Forelimb muscle (tissue), 1 donor: ENCODE measurements around the gene ATP8B4. TPM values are rescaled to one million over a fixed set of nuclear protein-coding genes. Genes with fewer than 3 reads are reported as not detected.
"Not testable (repeated sequence)": the region's sequence is repeated elsewhere in the genome, so short reads cannot be mapped to it uniquely, and the experiment has no call there.

Experiments
- DNase-seq: peaks from one replicate; pipeline ENCODE4 v3.0.0-alpha.2; 2013; ENCODE audit warnings: low read depth
- polyA plus RNA-seq: library from polyadenylated mRNA; unstranded; fragments of 120-200 nt; gene quantifications from one replicate; pipeline ENCODE4 v1.2.1, GENCODE V29; 2013; ENCODE audit not compliant: insufficient read length

ATP8B4 gene
- polyA plus RNA-seq, 1 donor: 1.9 TPM

DNA sequence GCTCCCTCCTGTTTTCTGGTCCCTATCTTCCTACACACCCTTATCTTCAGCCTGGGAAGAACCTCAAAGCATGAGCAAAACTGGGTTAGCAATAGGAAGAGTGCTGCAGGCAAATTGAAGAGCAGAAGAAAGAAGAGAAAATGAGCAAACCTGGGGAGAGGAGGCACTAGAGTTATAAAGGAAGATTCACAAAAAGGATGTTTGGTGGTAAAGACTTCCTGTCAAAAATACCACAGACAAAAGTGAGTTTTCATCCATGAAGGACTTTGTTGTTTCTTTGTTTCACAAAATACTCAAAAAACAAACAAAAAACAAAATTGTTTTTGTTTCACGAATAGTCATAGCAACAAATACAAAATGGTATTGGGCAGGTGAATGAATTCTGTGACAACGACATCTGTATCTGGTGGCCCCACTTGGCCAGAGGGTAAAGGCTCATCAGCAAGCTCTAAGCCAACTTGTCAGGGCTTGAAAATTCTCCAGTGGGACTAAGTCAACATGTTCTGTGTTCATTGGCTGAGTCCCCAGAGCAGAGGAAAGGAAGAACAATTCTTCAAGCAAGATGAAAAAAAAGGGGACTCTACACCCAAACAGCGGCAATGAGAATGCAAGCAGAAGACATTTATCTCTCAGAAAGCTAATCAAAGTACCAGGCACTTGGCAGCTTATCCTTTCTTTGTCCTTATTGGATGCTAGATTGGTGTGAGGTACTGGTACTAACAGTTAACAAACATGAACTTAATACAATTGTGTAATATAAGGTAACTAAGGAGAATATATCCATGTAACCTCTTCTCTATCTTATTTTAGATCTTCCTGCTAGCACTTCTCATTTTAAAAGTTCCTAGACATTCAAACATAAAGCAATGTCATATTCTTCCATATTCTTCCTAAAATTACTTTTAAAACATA, 9.7 kb downstream of the ATP8B4 start:
- DNase-seq: no peak

DNA sequence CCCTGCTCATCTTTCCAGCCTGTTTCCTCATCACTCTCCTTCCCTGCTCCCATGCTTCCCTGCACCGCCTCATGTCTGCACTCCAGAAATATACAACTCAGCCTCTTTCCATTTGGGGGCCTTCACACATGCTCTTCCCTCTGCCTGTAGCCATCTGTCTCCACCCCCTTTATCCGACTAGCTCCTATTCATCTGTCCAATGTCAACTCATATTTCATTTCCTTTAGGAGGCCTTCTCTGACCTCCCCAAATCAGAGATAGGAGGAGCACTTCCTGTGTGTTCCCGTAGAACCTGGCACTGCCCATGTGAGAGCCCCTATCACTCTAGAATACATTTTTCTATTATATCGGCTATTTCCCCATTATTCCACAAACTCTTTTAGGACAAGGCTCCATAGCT, 10.6 kb downstream of the ATP8B4 start:
- DNase-seq: no peak

GRCh38 chr15:50107591-50108408, 11.2 kb downstream of the ATP8B4 start:
- DNase-seq: no peak

GRCh38 chr15:50107157-50107556, 11.9 kb downstream of the ATP8B4 start:
- DNase-seq: no peak

- DNase-seq: no peak
These were observed 12.6 kb downstream of the ATP8B4 start for GRCh38 chr15:50106457-50106856.

GRCh38 chr15:50100486-50100885, 18.5 kb downstream of the ATP8B4 start:
- DNase-seq: no peak

- DNase-seq: no peak
These were observed 20.5 kb downstream of the ATP8B4 start for GRCh38 chr15:50098545-50098944.

GRCh38 chr15:50095938-50096821, 22.9 kb downstream of the ATP8B4 start:
- no peak for DNase-seq

- not testable (repeated sequence) for DNase-seq
These were observed 29.6 kb downstream of the ATP8B4 start for GRCh38 chr15:50089386-50089785.

GRCh38 chr15:50084932-50085331, 34.1 kb downstream of the ATP8B4 start:
- no peak for DNase-seq

GRCh38 chr15:50083424-50084025, 35.5 kb downstream of the ATP8B4 start:
- DNase-seq: no peak

DNA sequence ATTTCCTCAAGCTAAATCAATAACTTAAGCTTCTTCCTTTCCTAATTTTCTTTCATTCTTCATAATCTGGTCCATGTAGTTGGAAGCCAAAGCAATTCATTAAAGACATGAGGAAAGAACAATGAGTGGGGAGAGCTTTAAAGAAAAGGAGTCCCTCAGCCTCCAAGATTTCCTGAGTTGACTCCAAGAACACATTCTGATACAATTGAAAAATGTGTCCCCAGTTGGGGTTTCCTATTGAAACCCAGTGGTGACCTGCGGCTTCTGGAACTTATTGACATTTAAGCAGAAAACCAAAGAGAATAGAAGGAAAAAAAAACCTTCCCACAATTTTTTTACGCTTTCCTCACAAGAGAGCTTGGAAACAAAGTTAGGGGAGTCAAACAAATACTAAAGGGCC, 37.0 kb downstream of the ATP8B4 start:
- peak; percentile 87 for DNase-seq

GRCh38 chr15:50077651-50078050, 41.4 kb downstream of the ATP8B4 start:
- no peak for DNase-seq

- peak; percentile 48 for DNase-seq
These were observed 41.9 kb downstream of the ATP8B4 start for GRCh38 chr15:50077176-50077575.

DNA sequence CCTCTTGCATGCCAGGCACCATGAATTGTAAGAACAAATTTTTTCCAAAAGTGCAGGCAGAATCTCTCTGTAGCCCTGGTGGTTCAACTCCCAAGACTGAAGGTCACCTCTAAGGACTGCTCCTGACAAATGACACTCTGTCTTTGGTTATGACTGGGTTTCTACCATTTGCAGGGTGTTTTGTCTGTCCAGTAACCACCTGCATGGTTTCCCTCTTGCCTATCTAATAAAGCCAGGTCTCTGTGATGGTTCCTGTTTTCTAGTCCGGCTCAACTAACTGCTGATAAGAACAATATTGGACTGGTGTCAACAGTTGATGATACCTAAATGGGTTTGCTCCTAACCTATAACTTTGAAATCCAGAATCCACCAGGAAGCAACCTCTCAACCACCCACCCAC, 43.7 kb downstream of the ATP8B4 start:
- no peak for DNase-seq

DNA sequence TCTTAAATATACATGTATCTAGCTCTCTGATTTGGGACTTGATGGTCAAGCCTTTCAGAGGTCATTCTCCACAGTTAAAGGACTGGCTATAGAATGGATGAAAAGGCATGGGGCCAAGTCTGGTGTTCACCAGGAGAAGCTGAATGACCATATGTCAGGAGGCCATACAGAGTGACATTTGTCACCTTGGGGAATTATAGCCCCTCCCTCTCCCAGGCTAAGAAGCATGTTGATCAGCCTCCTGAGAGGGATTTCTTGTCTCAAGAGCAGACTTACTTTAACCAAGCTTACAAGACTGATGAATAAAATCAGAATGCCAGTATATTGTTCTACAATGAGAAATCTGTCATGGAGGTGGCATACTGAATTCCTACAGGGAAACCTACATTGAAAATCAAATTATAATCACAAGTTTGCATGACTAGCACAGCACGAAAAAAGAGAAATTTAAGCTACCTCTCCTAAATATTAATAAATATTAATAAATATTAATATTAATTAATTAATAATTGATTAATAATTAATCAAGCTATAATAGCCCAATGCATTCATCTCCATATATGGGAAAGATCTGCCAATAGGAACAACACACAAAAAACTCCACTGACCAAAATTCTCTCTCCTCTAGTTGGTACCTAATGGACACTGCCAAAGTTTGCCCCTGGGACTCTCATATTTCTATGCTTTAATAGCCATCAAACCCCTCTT, 47.3 kb downstream of the ATP8B4 start:
- DNase-seq: no peak

- DNase-seq: no peak
These were observed 51.0 kb downstream of the ATP8B4 start for GRCh38 chr15:50068016-50068415.

DNA sequence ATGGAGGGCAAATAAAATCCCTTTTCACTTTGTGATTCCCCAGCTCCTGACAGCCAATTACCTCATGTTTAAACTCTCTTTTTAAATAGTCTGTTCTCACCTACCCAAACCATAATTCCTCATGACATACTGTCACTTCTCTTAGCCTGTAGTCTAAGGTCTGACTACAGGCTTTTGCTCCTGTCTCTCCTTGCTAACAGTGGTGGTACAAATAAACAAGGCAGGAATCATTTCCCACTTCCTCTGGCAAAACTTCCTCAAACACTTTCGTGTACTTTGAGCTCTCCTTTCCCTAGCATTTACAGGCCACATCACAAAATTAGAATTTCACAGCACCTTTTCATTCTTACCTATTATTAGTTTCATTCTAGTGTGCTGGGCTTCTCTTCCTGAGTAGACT, 51.8 kb downstream of the ATP8B4 start:
- no peak for DNase-seq

- no peak for DNase-seq
These were observed 52.4 kb downstream of the ATP8B4 start for GRCh38 chr15:50066666-50067065.

DNA sequence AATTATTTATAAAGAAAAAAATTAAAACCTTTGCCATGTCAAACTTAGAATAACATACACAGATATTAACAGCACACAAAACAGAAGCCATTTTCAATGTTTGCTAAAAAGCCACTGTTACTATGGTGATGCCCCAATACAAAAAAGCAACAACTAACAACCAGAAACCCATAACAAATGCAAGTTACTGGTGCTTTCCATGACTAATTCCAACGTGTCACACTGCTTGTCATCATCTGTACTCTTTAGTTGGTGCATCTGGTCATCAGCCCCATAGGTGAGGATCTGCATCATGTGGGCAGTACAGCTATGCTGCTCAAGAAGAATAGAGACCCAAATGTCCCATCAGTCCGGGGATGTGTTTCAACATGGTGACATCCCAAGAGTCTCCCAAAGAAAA, 52.8 kb downstream of the ATP8B4 start:
- no peak for DNase-seq

- no peak for DNase-seq
These were observed 53.8 kb downstream of the ATP8B4 start for GRCh38 chr15:50065279-50065678.
